ENCODE data around the gene FAM193A.

FAM193A gene, protein sequence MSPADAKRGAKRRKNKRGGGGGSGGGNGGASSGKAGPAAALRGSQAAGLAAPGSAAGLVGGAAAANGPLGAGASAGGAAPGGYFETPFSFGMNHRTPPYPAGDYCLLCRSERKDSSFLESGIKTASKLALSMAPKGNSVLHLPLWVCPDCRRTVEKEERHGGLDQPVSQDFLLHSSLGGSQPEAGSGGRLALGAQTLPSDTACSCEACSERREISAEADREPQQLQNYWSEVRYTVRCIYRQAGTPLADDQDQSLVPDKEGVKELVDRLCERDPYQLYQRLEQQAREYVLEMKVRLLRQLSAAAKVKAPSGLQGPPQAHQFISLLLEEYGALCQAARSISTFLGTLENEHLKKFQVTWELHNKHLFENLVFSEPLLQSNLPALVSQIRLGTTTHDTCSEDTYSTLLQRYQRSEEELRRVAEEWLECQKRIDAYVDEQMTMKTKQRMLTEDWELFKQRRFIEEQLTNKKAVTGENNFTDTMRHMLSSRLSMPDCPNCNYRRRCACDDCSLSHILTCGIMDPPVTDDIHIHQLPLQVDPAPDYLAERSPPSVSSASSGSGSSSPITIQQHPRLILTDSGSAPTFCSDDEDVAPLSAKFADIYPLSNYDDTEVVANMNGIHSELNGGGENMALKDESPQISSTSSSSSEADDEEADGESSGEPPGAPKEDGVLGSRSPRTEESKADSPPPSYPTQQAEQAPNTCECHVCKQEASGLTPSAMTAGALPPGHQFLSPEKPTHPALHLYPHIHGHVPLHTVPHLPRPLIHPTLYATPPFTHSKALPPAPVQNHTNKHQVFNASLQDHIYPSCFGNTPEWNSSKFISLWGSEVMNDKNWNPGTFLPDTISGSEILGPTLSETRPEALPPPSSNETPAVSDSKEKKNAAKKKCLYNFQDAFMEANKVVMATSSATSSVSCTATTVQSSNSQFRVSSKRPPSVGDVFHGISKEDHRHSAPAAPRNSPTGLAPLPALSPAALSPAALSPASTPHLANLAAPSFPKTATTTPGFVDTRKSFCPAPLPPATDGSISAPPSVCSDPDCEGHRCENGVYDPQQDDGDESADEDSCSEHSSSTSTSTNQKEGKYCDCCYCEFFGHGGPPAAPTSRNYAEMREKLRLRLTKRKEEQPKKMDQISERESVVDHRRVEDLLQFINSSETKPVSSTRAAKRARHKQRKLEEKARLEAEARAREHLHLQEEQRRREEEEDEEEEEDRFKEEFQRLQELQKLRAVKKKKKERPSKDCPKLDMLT (N-terminal part only)

DNA sequence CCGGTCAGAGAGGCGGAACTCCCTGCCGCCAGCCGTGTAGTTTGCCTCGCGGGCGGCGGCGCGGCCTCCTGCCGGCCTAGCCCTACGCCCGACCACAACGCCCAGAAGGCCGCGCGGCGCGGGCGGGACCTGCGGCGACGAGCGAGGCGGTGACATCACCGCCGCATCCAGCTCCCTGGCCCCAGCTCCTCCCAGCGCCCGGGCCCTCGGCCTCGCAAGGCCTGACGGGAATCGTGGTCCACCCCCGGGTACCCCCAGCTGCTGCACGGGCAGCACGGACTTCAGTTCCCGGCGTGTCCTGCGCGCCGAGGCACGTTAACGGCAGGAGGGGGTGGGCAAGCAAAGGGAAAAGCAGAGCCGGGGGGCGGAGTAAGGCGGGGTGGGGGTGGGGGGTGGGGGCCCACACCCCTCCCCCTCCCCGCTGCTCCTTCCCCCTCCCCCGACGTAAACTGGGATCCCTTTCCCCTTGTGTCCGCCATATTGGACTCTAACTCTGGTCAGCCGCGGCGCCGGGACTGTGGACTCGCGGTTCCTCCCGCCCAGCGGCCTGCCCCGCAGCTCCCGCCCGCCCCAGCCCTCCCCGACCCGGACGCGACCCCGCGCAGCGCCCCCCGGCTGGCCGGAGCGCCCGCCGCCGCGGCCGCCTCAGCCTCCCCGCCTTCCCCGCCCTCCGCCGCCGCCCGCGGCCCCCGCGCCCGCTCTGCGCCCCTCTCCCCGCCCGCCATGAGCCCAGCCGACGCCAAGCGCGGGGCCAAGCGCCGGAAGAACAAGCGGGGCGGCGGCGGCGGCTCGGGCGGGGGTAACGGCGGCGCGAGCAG, at the start of gene FAM193A:
TSS of gene FAM193A (plus strand) at position 455 of the 818 bp plus-strand sequence. CDS start at position 724, 269 bp downstream.
- peak within 1 kb of the TSS; percentile 83 for H3K4me3 ChIP-seq (replicated peaks; ENCODE audit: low read depth, low read length)
- TF ChIP-seq, protein P1, sequence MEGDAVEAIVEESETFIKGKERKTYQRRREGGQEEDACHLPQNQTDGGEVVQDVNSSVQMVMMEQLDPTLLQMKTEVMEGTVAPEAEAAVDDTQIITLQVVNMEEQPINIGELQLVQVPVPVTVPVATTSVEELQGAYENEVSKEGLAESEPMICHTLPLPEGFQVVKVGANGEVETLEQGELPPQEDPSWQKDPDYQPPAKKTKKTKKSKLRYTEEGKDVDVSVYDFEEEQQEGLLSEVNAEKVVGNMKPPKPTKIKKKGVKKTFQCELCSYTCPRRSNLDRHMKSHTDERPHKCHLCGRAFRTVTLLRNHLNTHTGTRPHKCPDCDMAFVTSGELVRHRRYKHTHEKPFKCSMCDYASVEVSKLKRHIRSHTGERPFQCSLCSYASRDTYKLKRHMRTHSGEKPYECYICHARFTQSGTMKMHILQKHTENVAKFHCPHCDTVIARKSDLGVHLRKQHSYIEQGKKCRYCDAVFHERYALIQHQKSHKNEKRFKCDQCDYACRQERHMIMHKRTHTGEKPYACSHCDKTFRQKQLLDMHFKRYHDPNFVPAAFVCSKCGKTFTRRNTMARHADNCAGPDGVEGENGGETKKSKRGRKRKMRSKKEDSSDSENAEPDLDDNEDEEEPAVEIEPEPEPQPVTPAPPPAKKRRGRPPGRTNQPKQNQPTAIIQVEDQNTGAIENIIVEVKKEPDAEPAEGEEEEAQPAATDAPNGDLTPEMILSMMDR (IDR thresholded peaks at IDR 0.05; ENCODE audit: low read depth, low read length, missing control alignments): no peak
- DNase-seq (ENCODE audit: extremely low read depth, low read depth): peak; percentile 95

DNA sequence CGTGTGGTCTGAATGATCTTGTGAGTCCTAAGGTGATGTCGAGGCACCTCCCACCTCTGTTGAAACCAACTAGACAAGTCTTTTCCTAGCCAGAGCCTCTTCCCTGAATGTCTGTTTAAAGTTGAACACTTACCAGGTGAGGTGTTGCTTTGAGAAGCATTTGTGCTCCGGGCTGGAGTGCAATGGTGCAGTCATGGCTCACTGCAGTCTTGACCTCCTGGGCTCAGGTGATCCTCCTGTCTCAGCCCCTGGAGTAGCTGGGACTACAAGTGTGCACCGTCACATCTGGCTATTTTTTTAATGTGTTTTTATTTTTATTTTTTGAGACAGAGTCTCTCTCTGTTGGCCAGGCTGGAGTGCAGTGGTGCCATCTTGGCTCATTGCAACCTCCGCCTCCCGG, 49.5 kb upstream of the FAM193A start:
- TF ChIP-seq, protein P1 (IDR thresholded peaks at IDR 0.05; ENCODE audit: low read depth, low read length, missing control alignments): no peak
- H3K4me3 ChIP-seq (replicated peaks; ENCODE audit: low read depth, low read length): no peak overlapping the region
- DNase-seq (ENCODE audit: extremely low read depth, low read depth): no peak

DNA sequence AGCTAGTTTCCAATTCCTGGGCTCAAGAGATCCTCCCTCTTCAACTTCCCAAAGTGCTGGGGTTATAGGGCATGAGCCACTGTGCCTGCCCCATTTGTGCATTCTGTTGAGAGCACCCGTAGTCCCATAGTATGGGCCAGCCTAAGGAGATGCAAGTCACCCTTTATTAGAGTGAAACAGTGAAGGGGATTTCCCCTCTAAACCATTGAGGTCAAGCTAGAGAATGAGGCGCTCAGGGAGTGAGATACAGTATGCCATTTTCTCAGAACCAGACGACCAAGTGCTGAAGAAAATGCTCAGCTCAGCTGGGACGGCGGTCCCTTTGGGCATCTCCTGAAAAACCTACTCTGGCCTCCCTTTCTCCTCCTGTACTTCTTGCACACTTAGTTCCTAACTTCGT, 48.8 kb upstream of the FAM193A start:
- no peak for DNase-seq (ENCODE audit: extremely low read depth, low read depth)
- TF ChIP-seq, protein P1 (IDR thresholded peaks at IDR 0.05; ENCODE audit: low read depth, low read length, missing control alignments): no peak

DNA sequence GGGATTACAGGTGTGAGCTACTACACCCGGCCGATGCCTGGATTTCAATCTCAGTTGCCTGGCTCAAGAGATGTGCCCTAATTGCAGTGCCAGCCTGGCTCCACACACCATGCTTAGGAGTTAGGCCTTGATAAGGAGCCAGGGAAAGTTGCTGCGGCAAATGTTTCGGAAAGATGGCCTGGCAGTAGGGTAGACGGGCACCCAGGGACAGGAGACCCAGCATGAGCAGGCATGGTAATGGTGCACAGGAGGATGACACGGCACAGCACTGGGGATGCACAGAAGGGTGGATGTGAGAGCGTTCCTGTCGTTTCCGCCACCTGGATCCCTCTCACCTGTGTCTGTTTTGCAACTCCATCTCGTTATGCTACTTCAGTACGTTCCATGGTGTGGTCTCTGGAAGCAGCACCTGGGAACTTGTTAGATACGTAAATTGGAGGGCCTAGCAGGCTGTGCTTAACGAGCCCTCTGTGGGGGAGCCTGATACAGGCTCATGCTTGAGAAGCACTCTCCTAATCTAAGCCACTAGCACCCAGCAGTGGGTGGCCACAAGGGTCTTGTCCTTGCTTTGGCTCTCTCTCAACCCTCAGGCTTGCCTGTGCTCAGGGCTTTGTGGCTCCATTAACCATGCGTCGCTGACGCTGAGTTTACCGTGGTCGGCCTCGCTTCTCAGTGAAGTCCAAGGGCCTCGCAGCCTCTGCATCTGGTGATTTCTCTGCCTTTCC, 47.2 kb upstream of the FAM193A start:
- TF ChIP-seq, protein P1 (IDR thresholded peaks at IDR 0.05; ENCODE audit: low read depth, low read length, missing control alignments): no peak
- DNase-seq (ENCODE audit: extremely low read depth, low read depth): no peak
- no peak overlapping the region for H3K4me3 ChIP-seq (replicated peaks; ENCODE audit: low read depth, low read length)

More for the DNA sequence above, 48.8 kb upstream of the FAM193A start:
- H3K4me3 ChIP-seq (replicated peaks; ENCODE audit: low read depth, low read length): no peak overlapping the region

DNA sequence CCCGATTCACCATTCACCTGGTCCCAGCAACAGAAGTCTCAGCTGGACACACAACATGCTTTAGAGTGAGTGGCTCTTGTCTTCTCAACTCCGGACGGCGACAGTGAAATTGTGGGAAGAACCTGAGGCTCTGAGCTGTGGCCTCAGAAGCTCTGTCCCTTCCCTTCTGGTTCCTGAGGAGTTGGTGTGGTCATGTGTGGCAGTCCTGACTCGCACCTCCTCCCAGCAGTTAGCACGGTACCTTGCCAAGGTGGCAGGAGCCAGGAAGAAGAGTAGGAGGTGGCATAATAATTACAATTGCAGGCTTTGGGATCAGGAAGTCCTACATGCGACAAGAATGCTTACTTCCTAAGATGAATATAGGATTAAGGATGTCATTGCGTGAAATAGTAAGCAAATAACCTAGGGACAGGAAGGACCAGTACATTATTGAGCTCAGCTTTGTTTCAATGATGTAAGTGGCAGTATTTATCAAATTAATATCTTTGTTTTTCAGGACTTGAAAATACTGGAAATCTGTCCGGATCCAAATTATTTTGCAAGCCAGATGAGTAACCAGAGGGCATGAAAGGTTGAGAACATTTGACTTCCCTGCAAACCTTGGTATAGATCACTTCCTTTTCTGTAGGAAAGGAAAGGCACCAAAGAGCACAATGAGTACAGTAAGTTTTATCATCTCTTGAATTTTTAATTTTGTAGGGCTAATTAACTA, 46.5 kb upstream of the FAM193A start:
- TF ChIP-seq, protein P1 (IDR thresholded peaks at IDR 0.05; ENCODE audit: low read depth, low read length, missing control alignments): no peak
- no peak for DNase-seq (ENCODE audit: extremely low read depth, low read depth)

More for the DNA sequence above, 46.5 kb upstream of the FAM193A start:
- H3K4me3 ChIP-seq (replicated peaks; ENCODE audit: low read depth, low read length): no peak overlapping the region

Data from HFF-Myc (cell line).